Suprapubic skin (tissue), 4 donors: ENCODE data around the gene ZNF45. TPM values are rescaled to one million over a fixed set of nuclear protein-coding genes. Genes with fewer than 3 reads are reported as not detected.

Experiments used
- DNase-seq, 2 donors: peaks; one replicate each; pipeline ENCODE4 v3.0.0-alpha.2; 2019; ENCODE audit warnings: low spot score in 2 of 2
- H3K27ac ChIP-seq: fragments of 200-600 bp; sonication (generic); one replicate; pipeline ENCODE4 v1.5.1; 2019
- H3K27me3 ChIP-seq: fragments of 200-600 bp; sonication (generic); one replicate; pipeline ENCODE4 v1.5.1; 2019
- H3K36me3 ChIP-seq: fragments of 200-600 bp; sonication (generic); one replicate; pipeline ENCODE4 v1.5.1; 2019
- H3K4me1 ChIP-seq: fragments of 200-600 bp; sonication (generic); one replicate; pipeline ENCODE4 v1.5.1; 2019
- H3K4me3 ChIP-seq: fragments of 200-600 bp; sonication (generic); one replicate; pipeline ENCODE4 v1.5.1; 2019; ENCODE audit warnings: mild to moderate bottlenecking
- H3K9me3 ChIP-seq: fragments of 200-600 bp; sonication (generic); one replicate; pipeline ENCODE4 v1.5.1; 2019
- EP300 ChIP-seq: sonication (generic); formaldehyde crosslinking; IDR thresholded peaks from one replicate; pipeline ENCODE4 v1.6.1; 2017; ENCODE audit warnings: antibody characterized with exemption
- POLR2A ChIP-seq, 2 donors: fragments of 450-650 bp; IDR thresholded peaks; one replicate each; pipeline ENCODE4 v1.6.1; 2017; ENCODE audit warnings: antibody characterized with exemption in 2 of 2, mild to moderate bottlenecking in 2 of 2, moderate library complexity in 2 of 2
- POLR2AphosphoS5 ChIP-seq, 3 donors: sonication (generic); formaldehyde crosslinking; IDR thresholded peaks; one replicate each; pipeline ENCODE4 v1.6.1; 2017; ENCODE audit warnings: antibody characterized with exemption in 3 of 3
- WGBS: methylation state at CpG from one replicate; pipeline ENCODE4 v1.1.5; 2018; 5-methylcytosine and 5-hydroxymethylcytosine counted together
- total RNA-seq, 4 donors: library from RNA; depleted of rRNA; stranded (reverse); fragments of >200 nt; gene quantifications; one replicate each; pipeline ENCODE4 v1.1.0, GENCODE V29; 2016
- TF ChIP-seq, protein P1 (sequence below), 2 donors: fragments of 200-600 bp in 1 of 2; fragments of 450-650 bp in 1 of 2; sonication (generic) in 1 of 2; IDR thresholded peaks; one replicate each; pipeline ENCODE4 v1.5.1; 2016 to 2019; ENCODE audit warnings: antibody characterized with exemption in 2 of 2, mild to moderate bottlenecking in 1 of 2, moderate library complexity in 1 of 2

Gene ZNF45
- total RNA-seq, 4 donors from 2014 or later: 5.8 to 10.8 (median 9.9) TPM

DNA sequence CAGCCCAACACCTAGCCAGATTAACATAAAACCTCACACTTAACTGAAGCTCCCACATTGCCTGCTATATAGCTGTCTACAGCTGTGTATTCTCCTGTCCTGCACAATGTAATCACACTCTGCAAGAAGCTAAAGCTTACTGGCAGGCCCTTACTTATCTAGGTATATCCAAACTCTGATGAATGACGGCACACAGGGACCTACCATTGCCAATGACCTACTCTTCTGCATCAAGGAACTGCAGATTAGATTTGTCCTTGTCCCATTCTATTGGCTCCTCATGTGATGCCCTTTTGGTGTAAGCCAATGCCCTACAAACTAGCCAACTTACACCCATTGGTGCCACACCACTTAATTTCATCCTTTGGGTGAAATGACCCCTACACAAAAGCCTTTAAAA lies 26.4 kb downstream of the ZNF45 start:
- no peaks in the 10 kb centered on the region for H3K27me3 ChIP-seq
- no peak overlapping the region for H3K4me3 ChIP-seq
- peaks cover 63% of the 10 kb centered on the region for H3K9me3 ChIP-seq
- 100% methylated on average over 1 of the region's 1 CpG for WGBS
- H3K27ac ChIP-seq: no peak overlapping the region
- H3K4me1 ChIP-seq: no peaks in the 10 kb centered on the region
- TF ChIP-seq, protein P1, sequence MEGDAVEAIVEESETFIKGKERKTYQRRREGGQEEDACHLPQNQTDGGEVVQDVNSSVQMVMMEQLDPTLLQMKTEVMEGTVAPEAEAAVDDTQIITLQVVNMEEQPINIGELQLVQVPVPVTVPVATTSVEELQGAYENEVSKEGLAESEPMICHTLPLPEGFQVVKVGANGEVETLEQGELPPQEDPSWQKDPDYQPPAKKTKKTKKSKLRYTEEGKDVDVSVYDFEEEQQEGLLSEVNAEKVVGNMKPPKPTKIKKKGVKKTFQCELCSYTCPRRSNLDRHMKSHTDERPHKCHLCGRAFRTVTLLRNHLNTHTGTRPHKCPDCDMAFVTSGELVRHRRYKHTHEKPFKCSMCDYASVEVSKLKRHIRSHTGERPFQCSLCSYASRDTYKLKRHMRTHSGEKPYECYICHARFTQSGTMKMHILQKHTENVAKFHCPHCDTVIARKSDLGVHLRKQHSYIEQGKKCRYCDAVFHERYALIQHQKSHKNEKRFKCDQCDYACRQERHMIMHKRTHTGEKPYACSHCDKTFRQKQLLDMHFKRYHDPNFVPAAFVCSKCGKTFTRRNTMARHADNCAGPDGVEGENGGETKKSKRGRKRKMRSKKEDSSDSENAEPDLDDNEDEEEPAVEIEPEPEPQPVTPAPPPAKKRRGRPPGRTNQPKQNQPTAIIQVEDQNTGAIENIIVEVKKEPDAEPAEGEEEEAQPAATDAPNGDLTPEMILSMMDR (IDR thresholded peaks at IDR 0.05): no peak
- TF ChIP-seq POLR2A (IDR thresholded peaks at IDR 0.05) (no peak), POLR2AphosphoS5 (IDR thresholded peaks at IDR 0.05) (no peak), EP300 (no peak)
- H3K36me3 ChIP-seq: peaks cover 3% of the 10 kb centered on the region
- DNase-seq: no peak

DNA sequence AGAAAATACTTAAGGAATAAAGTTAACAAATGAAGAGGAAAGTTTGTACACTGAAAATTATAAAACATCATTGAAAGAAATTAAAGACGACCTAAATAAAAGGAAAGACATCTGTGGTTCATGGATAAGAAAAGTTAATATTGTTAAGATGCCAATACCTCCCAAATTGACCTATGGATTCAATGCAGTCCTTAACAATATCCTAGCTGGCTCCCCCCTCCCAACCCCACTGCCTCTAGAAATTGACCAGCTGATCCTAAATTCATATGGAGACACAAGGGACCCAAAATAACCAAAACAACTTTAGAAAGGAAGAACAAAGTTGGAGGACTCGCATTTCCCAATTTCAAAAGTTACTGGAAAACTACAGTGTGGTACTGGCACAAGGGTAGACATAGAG lies 28.3 kb downstream of the ZNF45 start:
- Histone ChIP-seq H3K4me3 (no peak overlapping the region), H3K27ac (no peak overlapping the region), H3K27me3 (no peaks in the 10 kb centered on the region), H3K9me3 (peaks cover 45% of the 10 kb centered on the region), H3K4me1 (no peaks in the 10 kb centered on the region), H3K36me3 (no peaks in the 10 kb centered on the region)
- no peak for DNase-seq
- TF ChIP-seq EP300 (no peak), POLR2AphosphoS5 (IDR thresholded peaks at IDR 0.05) (no peak), POLR2A (IDR thresholded peaks at IDR 0.05) (no peak)
- TF ChIP-seq, protein P1 (IDR thresholded peaks at IDR 0.05): no peak
- 95% methylated on average over 2 of the region's 2 CpGs for WGBS

DNA sequence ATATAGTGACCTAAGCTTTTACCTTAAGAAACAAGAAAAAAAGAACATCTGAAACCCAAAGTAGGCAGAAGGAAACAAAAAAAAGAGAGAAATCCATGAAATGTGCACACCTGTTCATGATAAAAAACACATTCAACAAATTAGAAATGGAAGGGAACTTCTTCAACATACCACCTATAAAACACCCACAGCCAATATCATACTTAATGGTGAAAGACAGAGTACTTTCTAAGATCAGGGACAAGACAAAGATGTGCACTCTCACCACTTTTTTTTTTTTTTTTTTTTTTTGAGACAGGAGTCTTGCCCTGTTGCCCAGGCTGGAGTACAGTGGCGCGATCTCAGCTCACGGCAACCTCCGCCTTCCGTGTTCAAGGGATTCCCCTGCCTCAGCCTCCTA lies 29.2 kb downstream of the ZNF45 start:
- no peaks in the 10 kb centered on the region for H3K36me3 ChIP-seq
- DNase-seq: no peak
- TF ChIP-seq POLR2AphosphoS5 (IDR thresholded peaks at IDR 0.05): no peak
- TF ChIP-seq, protein P1 (IDR thresholded peaks at IDR 0.05): no peak
- no peak for TF ChIP-seq POLR2A (IDR thresholded peaks at IDR 0.05)
- no peak for TF ChIP-seq EP300
- H3K9me3 ChIP-seq: peaks cover 39% of the 10 kb centered on the region
- no peaks in the 10 kb centered on the region for H3K4me1 ChIP-seq
- H3K27ac ChIP-seq: no peak overlapping the region
- no peaks in the 10 kb centered on the region for H3K27me3 ChIP-seq
- no peak overlapping the region for H3K4me3 ChIP-seq
- WGBS: 97% methylated on average over 5 of the region's 5 CpGs

DNA sequence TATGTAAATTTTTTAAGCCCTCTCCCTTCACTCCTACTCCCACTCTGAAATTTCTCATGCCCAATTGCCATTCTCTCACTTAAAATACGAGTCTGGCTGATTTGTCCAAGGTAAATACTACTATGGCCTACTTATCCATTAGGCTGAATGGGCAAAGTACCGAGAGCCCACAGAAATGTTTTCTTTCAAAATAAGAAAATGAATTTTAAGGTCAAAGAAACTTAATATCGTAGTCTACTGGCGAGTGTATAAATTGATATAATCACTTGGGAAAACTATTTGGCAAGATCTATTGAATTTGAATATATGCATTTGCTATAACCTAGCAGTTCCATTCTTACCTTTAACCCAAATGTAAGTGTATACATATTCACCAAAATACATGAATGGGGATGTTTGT lies 32.7 kb downstream of the ZNF45 start:
- 97% methylated on average over 4 of the region's 4 CpGs for WGBS
- TF ChIP-seq, protein P1 (IDR thresholded peaks at IDR 0.05): no peak
- TF ChIP-seq POLR2AphosphoS5 (IDR thresholded peaks at IDR 0.05) (no peak), POLR2A (IDR thresholded peaks at IDR 0.05) (no peak), EP300 (no peak)
- H3K4me1 ChIP-seq: no peaks in the 10 kb centered on the region
- peak overlapping the region; percentile 47 for H3K4me3 ChIP-seq
- peaks cover 19% of the 10 kb centered on the region for H3K9me3 ChIP-seq
- no peak overlapping the region for H3K27ac ChIP-seq
- peaks cover 3% of the 10 kb centered on the region for H3K36me3 ChIP-seq
- DNase-seq: no peak
- H3K27me3 ChIP-seq: no peaks in the 10 kb centered on the region

DNA sequence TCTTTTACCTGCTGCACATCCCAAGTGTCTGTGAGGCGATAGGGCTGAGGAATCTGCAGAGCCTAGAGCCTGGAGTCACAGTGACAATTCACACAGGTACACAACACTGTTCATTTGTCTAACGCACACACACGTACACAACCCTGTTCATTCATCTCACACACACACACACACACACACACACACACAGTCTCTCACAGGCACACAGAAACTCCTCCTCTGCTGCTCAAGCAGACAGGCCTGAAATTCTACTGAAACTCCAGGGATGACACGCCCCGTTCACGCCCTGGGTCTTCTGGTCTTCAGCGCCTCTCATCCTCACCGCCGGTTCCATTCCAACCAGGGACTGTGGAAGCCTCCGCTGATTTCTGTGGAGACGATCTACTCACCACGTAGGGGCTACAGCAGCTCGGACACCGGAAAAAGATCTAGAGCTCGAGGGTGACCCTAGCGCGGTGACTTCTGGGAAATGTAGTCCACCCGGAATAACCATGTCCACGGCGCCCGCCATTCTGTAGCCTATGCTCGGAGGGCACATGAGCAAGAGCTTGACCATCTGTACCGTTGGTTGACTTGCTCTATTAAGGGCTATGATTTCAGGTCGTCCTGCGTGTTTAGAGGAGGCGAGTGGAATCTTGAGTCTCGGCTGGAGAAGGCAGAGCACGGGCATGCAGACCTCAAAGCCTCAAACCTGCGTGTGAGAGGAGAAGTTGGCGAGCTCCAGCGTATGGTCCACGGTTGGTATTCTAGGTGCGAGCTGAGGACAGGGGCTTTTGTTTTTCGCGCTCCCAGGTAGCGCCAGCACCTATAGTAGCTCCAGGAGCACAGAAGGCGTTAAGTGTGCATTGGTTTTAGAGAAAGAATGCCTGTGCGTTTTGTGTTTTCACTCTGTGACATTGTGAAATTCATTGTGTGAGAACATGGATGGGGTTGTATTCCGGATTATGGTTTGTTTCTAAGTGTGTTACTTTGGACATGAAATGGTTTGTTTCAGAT lies 33.4 kb downstream of the ZNF45 start:
- WGBS: 22% methylated on average over 39 of the region's 39 CpGs
- peak; percentile 72 to 85 for DNase-seq
- H3K4me1 ChIP-seq: no peaks in the 10 kb centered on the region
- no peaks in the 10 kb centered on the region for H3K27me3 ChIP-seq
- peaks cover 3% of the 10 kb centered on the region for H3K36me3 ChIP-seq
- peaks cover 25% of the 10 kb centered on the region for H3K9me3 ChIP-seq
- no peak overlapping the region for H3K27ac ChIP-seq
- TF ChIP-seq, protein P1 (IDR thresholded peaks at IDR 0.05): no peak
- TF ChIP-seq EP300: no peak
- no peak for TF ChIP-seq POLR2A (IDR thresholded peaks at IDR 0.05)
- no peak for TF ChIP-seq POLR2AphosphoS5 (IDR thresholded peaks at IDR 0.05)
- H3K4me3 ChIP-seq: peak overlapping the region; percentile 47
